MCF 10A (cell line): ENCODE measurements around the gene PRTG. TPM values are rescaled to one million over a fixed set of nuclear protein-coding genes. Genes with fewer than 3 reads are reported as not detected.
"Not testable (repeated sequence)": the region's sequence is repeated elsewhere in the genome, so short reads cannot be mapped to it uniquely, and the experiment has no call there.

ENCODE experiments used
- BruUV-seq: library from RNA; stranded (reverse); fragments of 400-500 nt; replicated peaks from 2 replicates; lab custom pipeline; 2021; lab: Mats Ljungman, UMichigan
- CTCF ChIA-PET: fragments of 300-600 bp; sonication (Branson Sonifier 250); formaldehyde crosslinking; extraction: SDS; loops from one replicate; lab custom pipeline; 2021; ENCODE audit warnings: antibody characterized with exemption, inconsistent platforms; lab: Yijun Ruan, JAX
- POLR2A ChIA-PET: fragments of 300-600, 350-650 bp; sonication (Branson Sonifier 250); formaldehyde crosslinking; extraction: SDS; loops from one replicate; lab custom pipeline; 2020; ENCODE audit warnings: antibody characterized with exemption, inconsistent platforms; lab: Yijun Ruan, JAX
- DNase-seq: peaks from one replicate; pipeline ENCODE4 v3.0.0-alpha.2; 2018; ENCODE audit not compliant: unreplicated experiment
- H3K27ac Mint-ChIP-seq: one replicate; pipeline ENCODE4 v1.8.0; 2022; ENCODE audit warnings: mild to moderate bottlenecking, low read depth, mixed read lengths; ENCODE audit not compliant: unreplicated experiment
- H3K27me3 Mint-ChIP-seq: one replicate; pipeline ENCODE4 v1.8.0; 2022; ENCODE audit warnings: mixed read lengths; ENCODE audit not compliant: insufficient read depth, unreplicated experiment
- H3K36me3 Mint-ChIP-seq: one replicate; pipeline ENCODE4 v1.8.0; 2022; ENCODE audit warnings: mild to moderate bottlenecking, moderate library complexity, mixed read lengths; ENCODE audit not compliant: insufficient read depth, unreplicated experiment
- H3K4me1 Mint-ChIP-seq: one replicate; pipeline ENCODE4 v1.8.0; 2022; ENCODE audit warnings: mixed read lengths; ENCODE audit not compliant: insufficient read depth, unreplicated experiment
- H3K4me3 Mint-ChIP-seq: one replicate; pipeline ENCODE4 v1.8.0; 2022; ENCODE audit warnings: mild to moderate bottlenecking, moderate library complexity, mixed read lengths; ENCODE audit not compliant: unreplicated experiment
- H3K9me3 Mint-ChIP-seq: one replicate; pipeline ENCODE4 v1.8.0; 2022; ENCODE audit warnings: mixed read lengths; ENCODE audit not compliant: unreplicated experiment
- CTCF ChIP-seq: fragments of 200-600 bp; IDR thresholded peaks from one replicate; pipeline ENCODE4 v1.8.0; 2022; ENCODE audit warnings: antibody characterized with exemption, mild to moderate bottlenecking; ENCODE audit not compliant: unreplicated experiment
- intact Hi-C: fragments of 100-400 bp; cut with micrococcal nuclease; formaldehyde crosslinking; loops from 2 replicates; pipeline ENCODE4 v1.14.1; 2022
- total RNA-seq: library from RNA; stranded (reverse); gene quantifications from 2 replicates; pipeline ENCODE4 v1.2.3, GENCODE V29; 2022

Gene PRTG
- total RNA-seq, 1 experiment from 2014 or later: 3.5 TPM

DNA sequence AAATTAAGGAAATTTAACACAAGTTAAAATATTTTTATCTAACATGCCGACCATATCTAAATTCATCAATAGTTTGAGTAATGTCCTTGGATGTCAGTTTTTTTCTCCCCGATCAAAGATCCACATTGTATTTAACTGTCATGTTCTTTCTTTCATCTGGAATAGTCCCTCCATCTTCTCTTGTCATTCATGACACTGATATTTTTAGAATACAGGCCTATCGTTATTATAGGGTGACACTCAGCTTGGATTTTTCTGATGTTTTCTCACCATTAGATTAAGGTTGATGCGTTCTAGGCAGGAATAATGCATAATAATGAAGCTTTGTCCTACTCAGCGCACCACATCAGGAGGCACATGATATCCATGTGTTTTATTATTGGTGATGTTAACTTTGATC, 141.6 kb downstream of the PRTG start:
- no peaks in the 10 kb centered on the region for H3K4me1 Mint-ChIP-seq
- no peaks in the 10 kb centered on the region for H3K27me3 Mint-ChIP-seq
- no peak overlapping the region for H3K27ac Mint-ChIP-seq
- POLR2A ChIA-PET: interaction anchor here (0.9 to 1.2 kb wide), 2 partner anchors 9 to 18 kb away, joined by 3 to 4 read pairs; no protein-coding TSS in a partner anchor
- no peak for DNase-seq
- H3K9me3 Mint-ChIP-seq: no peaks in the 10 kb centered on the region
- no peak overlapping the region for H3K4me3 Mint-ChIP-seq
- intact Hi-C loops: no loop called here
- BruUV-seq: no TSS peak
- no peak for TF ChIP-seq CTCF
- H3K36me3 Mint-ChIP-seq: no peaks in the 10 kb centered on the region
- CTCF ChIA-PET: interaction anchor here (0.6 kb wide), 1 partner anchor 64 kb away, joined by 3 read pairs; no protein-coding TSS in a partner anchor

GRCh38 chr15:55599439-55599838, 143.5 kb downstream of the PRTG start:
- CTCF ChIA-PET: no interaction called here
- Mint-ChIP-seq H3K27me3 (no peaks in the 10 kb centered on the region), H3K4me3 (no peak overlapping the region), H3K27ac (no peak overlapping the region), H3K9me3 (no peaks in the 10 kb centered on the region), H3K4me1 (no peaks in the 10 kb centered on the region), H3K36me3 (no peaks in the 10 kb centered on the region)
- intact Hi-C loops: no loop called here
- DNase-seq: no peak
- no peak for TF ChIP-seq CTCF
- POLR2A ChIA-PET: no interaction called here
- BruUV-seq: no TSS peak

GRCh38 chr15:55593019-55593418, 149.9 kb downstream of the PRTG start:
- H3K27ac Mint-ChIP-seq, BruUV-seq, H3K36me3 Mint-ChIP-seq, H3K9me3 Mint-ChIP-seq, intact Hi-C loops, H3K4me3 Mint-ChIP-seq, H3K27me3 Mint-ChIP-seq, DNase-seq, H3K4me1 Mint-ChIP-seq: not testable (repeated sequence)
- ChIA-PET POLR2A (interaction anchor here (1.4 kb wide), 1 partner anchor 8 kb away, joined by 3 read pairs; no protein-coding TSS in a partner anchor), CTCF (interaction anchor here (1.6 kb wide), 1 partner anchor 67 kb away, joined by 4 read pairs; no protein-coding TSS in a partner anchor)

GRCh38 chr15:55590788-55591187, 152.2 kb downstream of the PRTG start:
- no peaks in the 10 kb centered on the region for H3K4me1 Mint-ChIP-seq
- ChIA-PET POLR2A (no interaction called here), CTCF (no interaction called here)
- intact Hi-C loops: no loop called here
- H3K27ac Mint-ChIP-seq: no peak overlapping the region
- no TSS peak for BruUV-seq
- TF ChIP-seq CTCF: no peak
- no peaks in the 10 kb centered on the region for H3K27me3 Mint-ChIP-seq
- H3K4me3 Mint-ChIP-seq: no peak overlapping the region
- H3K36me3 Mint-ChIP-seq: no peaks in the 10 kb centered on the region
- H3K9me3 Mint-ChIP-seq: no peaks in the 10 kb centered on the region
- DNase-seq: no peak
